ENCODE measurements around the gene ANKRD36C.
"Not testable (repeated sequence)": the region's sequence is repeated elsewhere in the genome, so short reads cannot be mapped to it uniquely, and the experiment has no call there.

The ANKRD36C gene

DNA sequence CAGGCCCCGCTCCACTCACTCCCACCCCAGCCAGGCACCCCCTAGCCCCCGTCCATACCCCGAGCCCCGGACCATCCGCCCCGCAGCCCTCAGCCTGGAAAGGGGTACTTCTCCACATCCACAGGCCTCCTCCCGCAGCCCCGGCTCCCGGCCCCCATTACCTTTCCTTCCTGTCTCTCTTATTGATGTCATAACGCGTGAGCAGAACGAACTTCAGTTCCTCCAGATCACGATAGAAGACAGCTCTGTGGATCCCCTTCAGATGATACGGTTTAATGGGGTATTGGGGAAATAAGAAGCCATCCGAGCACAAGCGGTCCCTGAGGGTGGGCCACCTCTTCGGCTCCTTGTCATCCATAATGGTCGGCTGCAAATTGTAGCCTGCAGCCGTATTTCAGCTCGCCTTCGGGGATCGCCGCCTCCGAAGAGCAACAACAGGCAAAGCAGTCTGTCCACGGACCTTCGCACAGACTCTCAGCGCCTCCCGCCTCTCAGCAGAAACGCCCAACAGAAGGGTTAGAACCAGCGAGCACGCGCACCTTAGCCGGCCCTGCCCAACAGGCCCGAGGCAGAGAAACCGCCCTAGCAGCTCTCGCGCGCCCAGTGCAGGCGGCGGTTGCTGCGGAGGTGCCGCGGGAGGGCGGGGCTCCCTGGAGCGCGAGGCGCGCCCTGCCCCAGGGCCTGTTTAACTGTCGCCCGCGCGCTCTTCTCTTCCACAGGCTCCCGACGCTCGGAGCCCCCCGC lies at the start of gene ANKRD36C:
Gene ANKRD36C, minus strand, starts transcription at position 474 of the 744 bp plus-strand sequence. Its CDS starts 116 bp downstream, at position 358.
- DNase-seq: peak; percentile 21 to 48

- DNase-seq: not testable (repeated sequence)
Observed at GRCh38 chr2:96035554-96035953, 43.9 kb upstream of the ANKRD36C start.

- DNase-seq: not testable (repeated sequence)
Observed at GRCh38 chr2:96034792-96035191, 43.2 kb upstream of the ANKRD36C start, which contains the start of gene GPAT2. Gene GPAT2, minus strand, starts transcription at chr2:96034916. Its CDS starts 2,557 bp downstream, at chr2:96032359.

GRCh38 chr2:96033997-96034396 lies 42.4 kb upstream of the ANKRD36C start:
- DNase-seq: not testable (repeated sequence)

DNA sequence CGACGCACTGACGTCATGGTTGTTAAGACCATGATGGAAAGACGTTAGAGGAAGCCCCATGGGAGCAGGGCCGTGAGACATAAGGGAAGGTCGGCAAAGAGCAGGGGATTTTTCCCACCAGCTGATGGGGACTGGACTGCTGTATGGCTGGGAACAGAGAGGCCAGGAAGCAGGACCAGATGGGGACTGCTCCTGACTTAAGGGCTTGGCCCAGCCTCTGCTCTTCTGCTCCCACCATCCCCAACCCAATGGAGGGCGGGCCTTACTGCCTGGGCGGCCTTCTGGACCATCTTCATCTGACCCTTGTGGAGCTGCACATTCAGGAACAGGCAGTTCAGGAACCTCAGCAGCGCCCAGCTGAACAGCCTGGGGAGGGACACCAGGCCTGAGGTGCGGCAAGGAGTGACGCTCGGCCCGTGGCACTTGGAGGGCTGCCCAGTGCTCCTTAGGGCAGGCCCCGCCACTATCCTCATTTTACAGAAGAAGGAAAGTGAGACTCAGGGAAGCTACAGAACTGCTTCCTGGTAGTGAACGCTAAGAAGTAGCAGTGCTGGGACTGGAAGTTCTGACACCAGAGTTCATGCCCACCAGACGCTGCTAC lies 36.2 kb upstream of the ANKRD36C start:
- not testable (repeated sequence) for DNase-seq

DNA sequence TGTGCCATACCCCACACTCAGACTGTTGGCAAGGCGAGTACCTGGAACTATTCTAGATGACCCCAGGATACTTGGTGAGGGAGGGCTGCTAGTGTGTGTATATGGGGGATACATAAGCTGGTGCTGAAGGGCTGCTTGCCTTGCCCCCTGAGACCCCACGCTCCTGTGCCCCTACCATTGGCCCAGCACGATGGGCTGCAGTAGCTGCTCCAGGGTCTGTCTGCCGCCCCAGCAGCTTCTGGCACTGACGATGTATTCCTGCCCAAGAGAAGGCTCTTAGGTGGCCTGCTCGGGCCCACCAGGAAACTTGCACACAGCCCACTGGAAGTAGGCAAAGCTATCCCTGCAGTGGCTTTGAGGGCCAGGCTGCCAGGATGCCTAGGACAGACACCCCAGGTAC lies 34.1 kb upstream of the ANKRD36C start:
- not testable (repeated sequence) for DNase-seq

DNA sequence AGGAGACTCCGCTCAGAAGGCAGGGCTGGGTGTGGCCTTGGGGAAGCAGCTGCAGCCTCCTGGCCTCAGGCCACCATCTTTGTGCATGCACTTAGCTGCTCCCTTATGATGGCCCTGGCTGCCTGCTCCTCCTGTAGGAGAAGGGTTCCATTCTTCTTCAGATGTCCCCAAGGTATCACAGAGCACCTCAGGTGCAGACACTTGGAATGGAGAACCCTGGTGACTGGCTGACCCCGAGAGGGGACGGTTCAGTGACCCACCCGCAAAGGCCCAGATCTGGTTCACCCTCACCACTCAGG lies 33.5 kb upstream of the ANKRD36C start:
- DNase-seq: no peak

GRCh38 chr2:96024336-96025193 lies 32.9 kb upstream of the ANKRD36C start:
- no peak for DNase-seq

DNA sequence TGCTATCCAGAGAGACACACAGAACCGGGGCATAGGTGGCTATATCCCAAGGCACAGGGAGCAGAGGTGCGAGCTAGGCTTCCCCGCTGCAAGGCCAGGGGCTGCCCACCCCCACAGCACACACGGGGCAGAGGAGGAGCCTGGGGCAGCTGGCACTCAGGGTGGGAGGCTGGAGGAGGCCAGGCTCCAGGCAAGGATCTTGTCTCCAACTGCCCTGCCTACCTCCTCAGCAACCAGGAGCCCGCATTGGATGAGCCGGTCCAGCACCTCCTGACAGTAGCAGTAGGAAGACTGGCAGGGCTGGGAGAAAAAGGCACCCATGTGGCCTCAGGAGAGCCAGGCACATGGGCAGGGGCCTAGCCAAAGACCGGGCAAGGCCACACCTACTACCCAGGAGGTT lies 32.1 kb upstream of the ANKRD36C start:
- not testable (repeated sequence) for DNase-seq

DNA sequence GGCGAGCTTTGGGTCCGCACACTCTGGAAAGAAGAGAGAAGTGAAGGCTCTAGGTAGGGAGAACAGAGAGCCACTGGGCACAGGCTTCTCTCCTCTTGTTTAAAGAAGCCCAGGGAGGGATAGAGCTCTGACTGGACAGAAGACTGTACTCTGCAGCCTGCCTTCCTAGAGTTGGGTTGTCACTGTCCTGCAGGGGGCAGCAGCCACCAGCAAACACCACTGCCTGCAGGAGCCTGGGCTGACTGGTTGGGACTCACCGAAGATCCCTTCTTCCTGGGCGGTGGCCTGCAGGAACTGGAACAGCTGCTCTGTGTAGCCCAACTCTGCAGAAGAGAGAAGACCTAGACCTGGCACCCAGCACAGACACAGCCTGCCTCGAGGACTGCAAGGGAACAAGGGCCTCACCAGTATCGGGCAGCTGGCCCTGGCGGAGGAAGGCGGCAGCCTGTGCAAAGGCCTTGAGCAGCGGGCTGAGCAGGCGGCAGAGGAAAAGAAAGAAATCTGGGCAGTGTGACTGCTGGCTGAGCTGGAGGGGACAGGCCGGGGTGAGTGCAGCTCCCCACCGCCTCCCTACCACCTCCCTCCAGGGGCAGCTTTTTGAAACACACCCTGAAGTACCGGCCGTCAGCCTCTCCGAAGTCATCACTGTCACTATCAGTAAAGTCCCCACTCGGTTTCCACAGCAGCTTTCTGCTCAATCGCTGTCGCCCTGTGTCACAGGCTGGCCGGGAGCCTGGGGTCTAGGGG lies 31.2 kb upstream of the ANKRD36C start:
- peak; percentile 77 to 81 for DNase-seq

- DNase-seq: not testable (repeated sequence)
Observed at GRCh38 chr2:96022126-96022525, 30.5 kb upstream of the ANKRD36C start.

- DNase-seq: not testable (repeated sequence)
Observed at GRCh38 chr2:96021142-96021541, 29.5 kb upstream of the ANKRD36C start.

- DNase-seq: not testable (repeated sequence)
Observed at GRCh38 chr2:96019909-96020590, 28.4 kb upstream of the ANKRD36C start.

DNA sequence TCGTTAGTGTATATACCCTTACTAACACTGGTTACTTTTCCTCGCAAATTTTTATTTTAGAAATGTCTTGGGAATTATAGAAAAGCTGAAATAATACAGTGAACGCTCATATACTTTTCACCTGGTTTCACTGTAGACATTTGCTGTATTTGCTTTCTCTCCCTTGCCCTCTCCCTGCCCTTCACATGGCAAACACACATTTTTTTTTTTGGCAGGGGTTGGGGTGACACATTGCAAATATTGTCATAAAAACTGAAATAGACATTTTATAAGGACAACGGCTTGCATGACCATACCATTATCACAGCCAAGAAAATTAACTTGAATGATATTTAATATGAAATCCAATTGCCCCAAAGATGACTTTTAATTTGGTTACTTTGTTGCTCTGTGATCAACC lies 24.7 kb upstream of the ANKRD36C start:
- DNase-seq: not testable (repeated sequence)

DNA sequence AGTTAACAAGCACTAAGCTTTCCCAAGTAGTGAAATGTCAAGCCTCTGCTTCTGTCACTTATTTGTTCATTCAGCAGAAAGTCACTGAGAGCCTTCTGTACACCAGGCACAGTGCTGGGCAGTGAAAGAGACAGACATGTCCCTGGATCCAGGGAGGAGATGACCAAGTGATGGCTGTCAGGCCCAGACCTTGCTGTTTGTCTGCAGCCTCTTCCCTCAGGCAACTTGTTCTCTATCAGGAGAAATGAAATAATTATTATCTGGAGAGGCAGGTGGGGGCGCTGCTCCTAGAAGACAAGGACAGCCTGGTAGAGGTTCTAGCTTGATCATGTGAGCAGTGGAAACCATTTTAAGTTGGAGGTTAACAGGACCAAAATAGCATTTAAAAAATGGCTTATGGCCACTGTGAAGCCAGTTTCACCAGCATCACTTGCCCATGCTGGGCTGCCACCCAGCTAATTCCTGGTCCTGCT lies 21.2 kb upstream of the ANKRD36C start:
- DNase-seq: not testable (repeated sequence)

DNA sequence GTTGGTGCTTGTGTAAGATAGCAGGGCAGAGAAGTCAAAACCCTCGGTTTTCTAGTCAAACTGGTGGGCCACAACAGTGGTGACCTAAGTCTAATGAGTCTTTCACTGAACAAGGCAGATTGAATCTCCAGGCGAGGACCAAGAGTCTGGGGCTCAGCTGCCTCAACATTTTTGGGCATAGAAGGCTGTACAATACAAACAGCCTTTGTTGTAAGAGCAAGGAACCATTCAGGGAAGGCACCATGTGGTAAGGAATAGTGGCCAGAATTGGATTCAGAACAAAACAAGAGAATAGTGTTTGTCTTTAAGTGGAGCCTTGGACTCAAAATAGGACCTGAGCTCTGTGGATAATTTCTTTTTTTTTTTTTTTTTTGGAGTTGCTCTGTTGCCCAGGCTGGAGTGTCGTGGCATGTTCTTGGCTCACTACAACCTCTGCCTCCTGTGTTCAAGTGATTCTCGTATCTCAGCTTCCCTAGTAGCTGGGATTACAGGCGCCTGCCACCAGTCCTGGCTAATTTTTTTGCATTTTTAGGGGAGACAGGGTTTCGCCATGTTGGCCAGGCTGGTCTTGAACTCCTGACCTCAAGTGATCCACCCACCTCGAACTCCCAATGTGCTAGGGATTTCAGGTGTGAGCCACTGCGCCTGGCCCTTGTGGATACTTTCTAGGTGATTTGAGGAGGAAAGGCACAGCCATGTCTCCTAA lies 20.6 kb upstream of the ANKRD36C start:
- DNase-seq: not testable (repeated sequence)

- peak; percentile 33 to 45 for DNase-seq
Observed at GRCh38 chr2:96011129-96011455, 19.5 kb upstream of the ANKRD36C start.

DNA sequence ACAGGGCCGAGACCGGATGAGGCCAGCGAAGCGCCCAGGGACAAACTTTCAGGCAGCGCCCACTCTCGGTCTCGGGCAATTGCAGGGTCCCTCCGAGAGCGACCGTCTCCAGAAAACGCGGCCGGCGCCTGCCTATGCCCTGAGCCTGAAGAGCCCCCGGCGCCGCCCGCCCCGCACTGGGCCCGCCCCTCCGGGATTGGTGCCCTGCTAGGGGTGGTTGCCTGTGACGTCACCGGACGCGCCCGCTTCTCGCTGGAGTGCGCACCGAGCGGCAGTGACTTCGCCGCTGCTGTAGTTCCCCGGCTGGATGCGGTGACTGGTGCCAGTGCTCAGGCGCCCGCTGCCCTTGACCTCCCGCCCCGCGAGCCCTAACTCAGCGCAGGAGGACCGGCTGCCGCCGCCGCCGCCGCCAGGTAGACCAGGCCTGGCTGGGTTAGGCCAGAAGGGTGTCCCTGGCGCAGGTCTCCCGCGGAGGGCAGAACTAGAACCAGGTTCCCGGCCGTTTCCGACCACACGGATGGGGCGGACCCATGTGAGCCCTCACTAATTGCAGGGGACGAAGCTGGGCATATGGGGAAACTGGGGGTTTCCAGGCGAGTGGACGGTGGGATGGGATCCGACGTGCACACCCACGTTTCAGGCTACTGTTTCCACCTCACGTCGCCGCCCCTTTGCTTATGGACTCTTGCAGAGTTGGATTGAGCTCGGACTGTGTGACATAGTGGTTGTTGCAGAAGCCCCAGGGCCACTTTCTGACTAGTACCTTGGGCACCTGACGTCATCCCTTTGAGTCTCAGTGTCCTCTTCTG lies 18.9 kb upstream of the ANKRD36C start:
- peak; percentile 98 for DNase-seq

- DNase-seq: not testable (repeated sequence)
Observed at GRCh38 chr2:96009833-96010232, 18.2 kb upstream of the ANKRD36C start.

DNA sequence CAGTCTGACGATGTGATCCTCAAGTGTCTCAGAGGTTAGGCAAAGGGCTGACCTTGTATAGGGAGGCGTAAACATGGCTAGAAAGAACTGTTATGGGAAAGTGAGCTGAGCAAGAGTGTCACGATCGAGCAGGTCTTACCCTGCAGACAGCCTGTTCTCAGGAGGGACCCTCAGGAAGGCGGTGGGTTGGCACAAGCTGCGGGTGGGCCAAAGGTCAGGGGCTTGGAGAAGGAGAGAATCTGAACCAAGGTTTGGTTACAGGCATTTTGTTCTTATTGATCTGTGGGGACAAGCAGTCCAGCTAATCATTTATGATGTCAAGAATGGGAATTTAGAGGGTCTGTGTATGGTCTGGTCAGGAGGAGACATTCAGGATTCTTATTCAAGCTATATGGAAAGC lies 16.4 kb upstream of the ANKRD36C start:
- DNase-seq: not testable (repeated sequence)
